ENCODE results near the gene RAB40C.
A peak's percentile ranks its signal among the peaks of the same experiment; 100 is the strongest.

The RAB40C gene

DNA sequence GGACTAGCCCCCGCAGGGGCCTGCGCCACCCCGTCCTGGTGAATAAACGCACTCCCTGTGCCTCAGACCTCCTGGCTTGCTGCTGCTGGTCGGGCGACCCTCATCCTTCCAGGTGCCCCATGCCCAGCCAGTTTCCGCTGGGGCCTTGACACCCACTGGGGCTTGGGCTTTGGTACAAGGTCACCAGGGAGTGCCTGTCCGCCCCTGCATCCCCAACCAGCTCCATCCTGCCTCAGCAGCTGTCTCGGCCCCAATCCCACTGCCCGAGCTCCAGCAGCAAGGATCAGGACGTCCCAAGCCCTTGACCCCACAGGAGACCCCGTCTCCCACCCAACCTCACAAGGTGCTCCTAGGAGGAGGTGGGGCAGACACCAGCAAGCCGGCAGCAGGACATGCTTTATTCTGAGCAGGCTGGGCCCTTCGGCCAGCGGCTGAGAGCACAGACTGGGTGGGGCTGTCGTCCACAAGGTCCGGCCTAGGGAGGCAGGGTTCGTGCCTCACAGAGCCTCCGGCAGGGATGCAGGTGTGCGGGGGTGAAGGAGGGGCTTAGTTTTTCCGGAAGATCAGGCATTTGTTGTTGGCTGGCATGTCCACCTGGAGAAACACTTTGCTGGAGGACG is 44.3 kb downstream of the RAB40C start:
- DNase-seq = no peak

DNA sequence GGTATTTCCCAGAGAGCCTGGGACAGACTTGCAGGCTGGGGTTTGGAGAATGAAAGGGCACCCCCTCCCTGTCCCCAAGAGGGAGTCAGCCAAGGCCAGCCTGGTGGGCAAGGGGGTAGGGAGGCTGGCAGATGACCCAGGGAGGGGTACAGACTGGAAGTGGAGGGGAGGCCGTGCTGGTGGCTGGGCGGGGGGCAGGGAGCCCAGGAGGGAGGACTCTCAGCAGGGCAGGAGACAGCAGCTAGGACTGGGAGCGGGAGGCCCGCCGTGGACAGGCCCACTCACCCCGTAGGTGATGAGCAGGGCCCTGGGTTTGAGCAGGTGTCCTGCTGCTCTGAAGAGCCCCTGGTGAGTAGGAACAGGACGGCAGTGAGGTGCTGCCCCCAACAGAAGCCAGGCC is 45.1 kb downstream of the RAB40C start:
- no peak for DNase-seq

DNA sequence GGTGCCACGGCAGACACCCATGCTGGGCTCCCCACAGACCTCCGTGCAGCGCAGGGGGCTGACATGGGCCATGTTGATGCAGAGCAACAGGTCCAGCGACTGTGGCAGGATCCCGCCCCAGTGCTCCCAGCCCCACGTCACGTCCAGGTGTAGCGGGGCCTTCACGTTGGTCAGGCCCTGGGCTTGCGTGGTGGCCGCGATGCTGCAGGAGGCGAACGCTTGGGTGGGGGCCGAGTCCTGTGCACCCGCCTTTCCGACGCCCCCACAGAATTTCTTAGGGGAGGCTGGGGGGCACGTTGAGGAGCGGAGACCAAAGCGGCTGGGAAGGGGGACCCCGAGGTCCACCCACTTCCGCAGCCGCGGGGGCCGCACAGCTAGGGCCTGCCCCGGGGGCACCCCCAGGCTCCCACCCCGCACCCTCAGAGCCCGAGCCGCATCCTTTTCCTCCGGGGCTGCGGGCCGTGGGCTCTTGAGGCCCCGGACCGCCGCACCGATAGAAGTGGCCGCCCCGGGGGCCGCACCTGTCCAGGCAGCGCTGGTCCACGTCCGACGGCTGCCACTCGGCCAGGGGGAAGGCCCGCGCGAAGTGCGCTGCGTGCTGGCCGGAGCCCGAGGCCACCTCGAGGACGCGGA is 45.8 kb downstream of the RAB40C start:
- DNase-seq = no peak

DNA sequence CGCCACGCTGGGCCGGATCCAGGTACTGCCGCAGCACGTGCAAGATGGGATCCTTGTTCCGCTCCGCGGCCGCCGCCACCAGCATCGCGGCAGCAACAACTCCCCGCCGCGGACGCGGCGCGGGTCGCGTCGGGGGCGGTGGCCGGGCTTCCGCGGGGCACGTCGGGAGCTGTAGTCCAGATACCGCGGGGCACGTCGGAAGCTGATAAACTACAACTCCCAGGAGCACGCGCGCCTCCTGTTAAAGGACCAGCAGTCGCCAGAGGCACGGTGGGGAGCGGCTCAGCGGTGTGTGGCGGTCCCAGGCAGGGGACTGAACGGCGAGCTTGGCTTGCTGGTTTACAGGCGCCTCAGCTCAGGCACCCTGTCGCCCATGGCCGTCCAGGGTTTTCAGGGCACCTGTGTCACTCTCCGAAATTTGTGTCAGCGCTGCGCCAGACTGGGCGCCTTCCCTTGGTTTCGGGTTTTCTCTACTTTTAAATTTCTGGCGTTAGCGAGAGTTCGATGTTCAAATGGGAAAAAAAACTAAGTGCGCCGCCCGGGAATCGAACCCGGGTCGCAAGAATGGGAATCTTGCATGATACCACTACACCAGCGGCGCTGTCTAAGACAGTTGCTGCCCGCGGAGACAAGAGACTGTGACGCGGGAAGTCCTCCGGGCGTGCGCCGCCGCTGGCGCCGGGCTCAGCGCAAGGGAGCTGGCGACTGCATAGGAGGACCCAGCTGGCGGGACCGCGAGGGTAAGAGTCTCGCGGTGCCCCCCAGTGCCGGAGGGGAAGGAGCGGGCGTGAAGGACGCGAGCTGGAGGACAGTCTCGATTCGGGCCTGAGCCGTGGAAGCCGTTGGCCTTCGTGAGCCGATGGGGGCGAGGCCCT is 46.6 kb downstream of the RAB40C start, which contains the start of gene METTL26:
METTL26 (minus strand) TSS at position 100 of the 875 bp plus-strand sequence; CDS start at position 85, 15 bp downstream.
- peak; percentile 94 for DNase-seq

DNA sequence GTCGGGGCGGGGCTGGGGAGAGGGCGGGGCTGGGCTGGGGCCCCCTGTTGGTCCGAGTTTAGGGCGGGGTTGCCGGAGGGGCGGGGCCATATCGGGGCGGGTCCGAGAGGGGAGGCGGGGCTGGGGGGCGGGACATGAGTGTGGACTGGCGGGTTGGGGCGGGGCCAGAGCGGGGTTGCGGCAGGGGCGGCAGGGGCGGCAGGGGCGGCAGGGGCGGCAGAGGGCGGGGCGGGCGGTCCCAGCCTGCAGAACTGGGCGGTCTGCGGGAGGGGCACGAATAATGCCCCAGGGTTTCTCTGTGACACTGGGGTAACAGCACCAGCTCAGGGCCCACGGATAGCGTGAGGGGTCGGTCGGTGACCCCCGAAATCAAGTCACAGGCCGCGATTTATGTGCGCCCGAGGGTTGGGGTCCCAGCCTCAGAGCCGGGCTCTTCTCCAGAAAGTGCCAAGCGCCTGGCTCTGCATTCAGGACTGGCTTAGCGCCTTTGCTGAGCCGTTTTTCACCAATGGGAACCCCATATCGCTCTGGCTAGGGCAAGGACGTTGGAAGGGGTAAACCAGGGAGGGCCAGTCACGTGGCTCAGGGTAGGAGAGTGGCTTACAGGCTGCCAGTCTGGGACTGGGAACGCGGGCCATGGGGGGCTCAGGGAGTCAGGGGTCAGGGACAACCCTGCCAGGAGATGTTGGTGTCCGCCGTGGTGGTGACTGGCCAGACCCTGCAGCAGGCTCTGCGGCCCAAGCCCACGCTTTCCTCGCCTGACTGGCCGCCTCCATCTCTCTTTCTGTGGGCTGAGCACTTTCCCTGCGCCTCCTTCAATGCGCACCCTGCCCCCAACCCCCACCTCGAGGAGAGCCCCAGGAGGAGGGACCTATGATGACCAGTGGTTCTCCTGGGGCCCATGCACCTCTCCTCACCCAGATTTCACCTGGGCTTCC is 47.5 kb downstream of the RAB40C start:
- DNase-seq = peak; percentile 82

DNA sequence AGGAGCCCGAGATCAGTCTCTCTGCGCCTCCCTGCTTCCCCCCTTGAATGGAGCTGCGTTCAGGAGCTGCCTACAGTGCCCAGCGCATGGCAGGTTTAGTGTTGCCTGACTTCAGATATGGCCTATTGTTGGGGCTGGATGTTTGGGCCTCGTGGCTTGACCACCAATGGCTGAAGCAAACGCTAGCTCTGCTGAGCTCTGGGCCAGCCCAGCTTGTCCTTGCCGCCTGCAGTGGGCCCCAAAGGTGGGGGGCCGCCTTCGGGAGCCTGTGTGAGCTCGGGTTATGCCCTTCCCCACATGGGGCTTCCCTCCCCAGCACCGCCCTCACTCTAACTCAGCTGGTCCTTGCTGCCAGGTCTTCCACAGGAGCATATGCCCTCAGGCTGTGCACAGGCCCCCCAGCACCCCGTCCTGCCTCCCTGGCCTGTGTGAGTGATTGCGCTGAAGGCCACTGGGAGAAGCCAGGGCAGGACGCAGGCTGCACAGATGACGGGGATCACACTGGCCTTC is 48.2 kb downstream of the RAB40C start:
- DNase-seq = no peak

DNA sequence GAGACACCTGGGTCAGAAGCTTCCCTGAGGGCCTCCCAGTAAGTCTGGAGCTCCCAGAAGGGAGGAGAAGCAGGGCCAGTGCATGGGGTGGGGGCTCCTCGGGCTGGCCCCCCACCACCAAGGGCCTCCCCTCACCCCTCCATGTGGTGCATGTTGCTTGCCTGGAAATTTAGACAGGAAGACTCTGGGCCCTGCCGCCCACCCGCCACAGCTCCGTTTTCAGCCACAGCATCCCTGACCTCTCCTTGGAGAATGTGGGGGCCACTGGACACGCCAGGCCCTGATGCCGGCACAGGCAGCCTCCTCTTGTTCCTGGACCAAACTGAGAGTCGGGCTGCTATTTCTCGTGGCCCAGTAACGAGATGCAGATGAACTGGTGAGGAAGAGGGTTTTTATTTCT is 49.0 kb downstream of the RAB40C start:
- DNase-seq = no peak

DNA sequence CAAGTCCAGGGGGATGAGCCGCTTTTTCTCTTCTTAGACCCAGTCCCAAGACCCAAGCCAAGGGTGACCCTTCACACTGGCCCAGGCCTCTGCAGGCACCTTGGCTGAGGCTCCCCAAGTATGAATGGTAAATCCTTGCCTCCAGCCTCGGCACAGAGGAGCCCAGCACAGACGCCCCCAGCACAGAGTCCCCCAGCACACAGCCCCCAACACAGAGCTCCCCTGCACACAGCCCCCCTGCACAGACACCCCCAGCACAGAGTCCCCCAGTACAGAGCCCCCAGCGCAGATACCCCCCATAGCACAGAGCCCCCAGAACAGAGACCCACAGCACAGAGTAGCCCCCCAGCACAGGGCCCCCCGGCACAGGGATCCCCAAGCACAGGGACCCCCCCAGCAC is 50.7 kb downstream of the RAB40C start:
- no peak for DNase-seq

DNA sequence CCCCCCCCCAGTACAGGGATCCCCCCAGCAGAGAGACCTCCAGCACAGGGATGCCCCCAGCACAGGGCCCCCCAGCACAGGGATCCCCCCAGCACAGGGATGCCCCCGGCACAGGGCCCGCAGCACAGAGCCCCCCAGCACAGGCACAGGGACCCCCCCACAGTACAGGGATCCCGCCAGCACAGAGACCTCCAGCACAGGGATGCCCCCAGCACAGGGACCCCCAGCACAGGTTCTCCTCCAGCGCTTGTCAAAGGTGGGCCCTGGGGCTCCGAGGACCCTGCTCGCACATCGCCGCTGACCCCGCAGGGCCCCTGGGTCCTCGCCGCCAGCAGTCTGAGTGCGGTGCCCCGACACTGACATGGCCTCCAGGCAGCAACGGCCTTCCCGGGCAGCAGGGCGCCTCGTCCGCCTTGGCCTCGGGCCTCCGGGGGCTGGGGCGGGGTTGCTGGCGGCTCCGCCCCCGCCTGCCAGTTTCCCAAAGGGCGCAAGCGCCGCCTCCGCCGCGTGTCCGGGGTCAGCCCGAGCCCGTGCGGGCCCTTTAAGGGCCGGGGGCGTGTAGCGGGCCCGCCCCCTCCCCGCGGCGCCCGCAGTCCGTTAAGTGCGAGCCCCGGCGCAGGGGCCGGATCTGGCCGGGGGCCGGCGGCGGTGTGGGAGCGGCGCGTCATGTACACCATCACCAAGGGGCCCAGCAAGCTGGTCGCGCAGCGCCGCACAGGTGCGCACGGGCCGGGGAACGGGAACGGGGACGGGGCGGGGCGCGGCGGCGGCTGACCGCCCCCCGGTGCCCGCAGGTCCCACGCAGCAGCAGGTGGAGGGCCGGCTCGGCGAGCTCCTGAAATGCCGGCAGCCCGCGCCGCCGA is 51.7 kb downstream of the RAB40C start, which contains the start of gene MCRIP2:
MCRIP2 (plus strand) TSS at position 503 of the 863 bp plus-strand sequence; CDS start at position 667, 164 bp downstream.
- peak; percentile 36 for DNase-seq

DNA sequence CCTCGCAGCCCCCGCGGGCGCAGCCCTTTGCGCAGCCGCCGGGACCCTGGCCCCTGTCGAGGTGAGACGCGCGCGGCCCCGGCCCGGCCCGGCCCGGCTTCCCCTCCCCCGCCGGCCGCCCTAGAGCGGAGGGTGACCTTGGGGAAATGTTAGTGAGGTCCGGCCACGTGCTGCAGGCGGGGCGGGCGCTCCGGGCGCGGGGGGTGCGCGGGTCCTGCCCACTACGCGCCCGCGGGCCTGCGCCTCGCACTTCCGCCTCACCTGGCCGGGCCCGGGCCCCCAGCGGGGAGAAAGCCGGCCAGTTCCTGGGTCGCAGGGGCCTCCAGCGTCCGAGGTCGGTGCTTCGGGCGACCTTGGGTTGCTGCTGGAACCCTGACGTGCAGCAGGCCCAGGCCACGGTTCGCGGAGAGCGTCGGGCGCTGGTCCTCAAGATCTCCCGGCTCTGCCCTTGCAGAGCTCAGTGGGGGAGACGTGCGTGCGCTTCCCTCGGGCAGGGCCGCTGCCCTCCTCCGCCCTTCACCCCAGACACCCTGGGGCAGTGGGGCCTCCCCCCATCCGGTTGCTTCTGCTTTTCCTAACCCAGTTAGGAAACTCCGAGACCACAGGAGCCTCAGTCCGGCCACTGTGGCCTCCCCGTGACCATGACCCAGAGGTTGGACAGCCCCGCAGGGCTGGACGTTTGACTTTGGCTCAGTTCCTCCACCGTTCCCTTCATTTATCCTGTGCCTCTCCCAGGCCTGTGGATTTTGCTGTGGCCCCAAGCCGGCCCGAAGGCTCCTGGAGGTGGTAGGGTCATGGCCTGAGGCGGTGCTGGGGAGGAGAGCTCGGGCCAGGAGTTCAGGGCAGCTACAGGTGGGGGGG is 52.6 kb downstream of the RAB40C start:
- DNase-seq = no peak

DNA sequence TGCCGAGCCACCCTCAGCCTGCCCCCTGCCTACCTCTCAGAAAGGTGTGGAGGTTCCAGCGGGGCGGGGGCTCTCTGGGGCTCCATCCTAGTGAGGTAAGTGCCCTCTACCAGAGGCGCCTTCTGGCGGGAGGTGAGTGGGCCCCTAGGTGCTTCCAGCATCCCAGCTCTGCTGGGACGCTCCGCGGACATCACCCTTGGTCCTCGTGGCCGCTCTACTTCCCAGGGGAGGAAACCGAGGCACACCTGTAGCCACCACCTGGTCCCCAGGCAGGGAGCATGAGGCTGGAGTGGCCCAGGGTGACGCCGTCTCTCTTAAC is 53.1 kb downstream of the RAB40C start:
- DNase-seq = no peak

DNA sequence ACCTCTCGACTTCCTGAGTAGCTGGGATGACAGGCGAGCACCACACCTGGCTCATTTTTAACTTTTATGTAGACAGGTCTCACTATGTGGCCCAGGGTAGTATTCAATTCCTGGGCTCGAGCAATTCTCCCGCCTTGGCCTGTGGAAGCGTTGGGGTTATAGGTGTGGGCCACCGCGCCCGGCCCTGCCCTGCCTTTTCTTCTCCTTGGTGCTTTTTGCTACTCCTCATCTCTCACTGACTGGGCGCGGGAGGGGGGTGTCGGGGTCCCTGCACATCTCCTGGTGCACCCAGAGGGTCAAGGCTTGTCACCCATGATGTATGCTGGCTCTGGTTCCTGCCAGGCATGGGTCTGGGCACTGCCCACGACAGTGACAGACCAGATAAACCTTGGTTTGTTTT is 54.7 kb downstream of the RAB40C start:
- DNase-seq = no peak

DNA sequence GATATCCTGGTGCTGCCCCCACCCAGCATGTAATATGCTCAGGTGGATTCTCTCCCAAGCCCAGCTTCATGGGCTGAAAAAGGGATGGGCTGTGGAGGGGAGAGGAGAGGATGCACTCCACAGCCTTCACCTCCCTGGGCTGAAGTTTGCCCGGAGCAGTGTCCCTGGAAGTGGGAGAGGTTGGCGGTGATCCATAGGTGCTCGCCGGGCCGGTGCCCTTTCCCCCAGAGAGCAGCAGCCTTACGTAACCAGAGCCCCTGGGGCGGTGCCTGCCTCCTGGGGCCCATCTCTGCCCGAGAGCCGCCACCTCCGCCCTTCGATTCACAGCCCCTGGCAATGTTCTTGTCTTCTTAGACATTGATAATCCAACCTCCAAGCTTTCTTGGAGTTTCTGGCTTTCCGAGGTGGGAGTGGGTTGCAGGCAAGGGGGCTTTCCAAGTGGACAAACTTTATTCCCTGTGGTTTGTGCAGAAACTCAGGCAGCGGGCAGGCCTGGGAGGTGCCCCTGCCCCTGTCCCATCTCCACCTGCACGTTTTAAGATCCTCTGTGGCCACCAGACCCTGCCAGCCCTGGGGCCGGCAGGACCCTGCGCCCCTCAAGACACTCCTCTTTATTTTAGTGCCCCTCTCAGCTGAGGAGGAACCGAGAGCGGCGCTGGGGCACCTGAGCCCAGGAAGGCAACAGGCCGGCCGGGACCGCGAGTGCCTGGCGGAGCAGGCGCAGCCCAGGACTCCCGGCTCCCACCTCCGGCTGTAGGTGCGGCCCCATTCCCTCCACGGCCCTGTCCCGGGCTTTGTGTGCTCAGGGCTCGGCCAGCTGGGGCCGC is 56.2 kb downstream of the RAB40C start:
- DNase-seq = no peak

DNA sequence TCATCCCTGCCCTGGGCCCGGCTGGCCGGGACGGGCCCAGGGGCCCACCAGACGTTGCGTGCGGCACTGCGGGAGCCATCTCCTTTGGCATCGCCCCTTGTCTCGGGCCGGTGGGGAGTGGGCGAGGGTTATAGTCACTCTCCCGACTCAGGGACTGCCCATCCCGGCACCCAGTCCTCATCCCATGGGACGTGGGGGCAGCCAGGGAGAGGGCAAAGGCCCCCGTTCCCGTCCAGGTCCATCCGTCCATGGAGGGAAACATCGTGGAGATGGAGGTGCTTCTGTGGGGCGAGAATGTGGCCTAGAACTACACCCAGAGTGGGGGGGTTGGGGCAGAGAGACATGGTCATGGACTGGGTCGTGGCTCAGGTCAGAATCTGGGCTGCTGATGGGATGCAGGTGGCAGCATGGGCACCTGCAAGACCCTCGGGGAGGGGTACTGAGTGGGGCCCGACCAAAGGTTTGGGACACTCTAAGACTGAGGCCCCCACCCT is 56.9 kb downstream of the RAB40C start:
- DNase-seq = no peak

DNA sequence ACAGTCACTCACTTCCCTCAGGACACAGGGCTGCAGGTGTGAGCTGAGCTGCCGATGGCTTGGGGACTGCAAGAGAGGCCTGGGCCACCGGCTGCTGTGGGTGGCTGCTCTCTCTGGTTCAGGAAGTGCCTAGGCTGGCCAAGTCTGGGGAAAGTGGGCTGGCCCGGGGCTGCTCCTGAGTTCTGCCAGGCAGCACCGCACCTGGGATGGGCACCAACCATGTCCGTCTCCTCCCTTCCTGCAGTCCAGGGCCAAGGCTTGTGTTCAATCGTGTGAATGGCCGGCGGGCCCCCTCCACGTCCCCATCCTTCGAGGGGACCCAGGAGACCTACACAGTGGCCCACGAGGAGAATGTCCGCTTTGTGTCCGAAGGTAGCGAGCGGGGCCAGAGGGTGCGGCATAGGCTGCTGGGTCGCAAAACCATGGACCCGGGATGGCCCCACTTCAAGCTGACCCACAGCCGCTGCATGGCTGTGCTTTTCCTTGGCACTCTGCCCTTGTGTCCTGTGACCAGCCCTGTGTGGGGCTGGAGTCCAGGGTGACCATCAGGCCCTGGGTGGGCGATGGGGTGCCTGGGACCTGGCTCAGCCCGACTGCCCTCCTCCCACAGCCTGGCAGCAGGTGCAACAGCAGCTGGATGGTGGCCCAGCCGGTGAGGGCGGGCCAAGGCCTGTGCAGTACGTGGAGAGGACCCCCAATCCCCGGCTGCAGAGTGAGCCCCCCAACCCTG is 57.5 kb downstream of the RAB40C start:
- no peak for DNase-seq

DNA sequence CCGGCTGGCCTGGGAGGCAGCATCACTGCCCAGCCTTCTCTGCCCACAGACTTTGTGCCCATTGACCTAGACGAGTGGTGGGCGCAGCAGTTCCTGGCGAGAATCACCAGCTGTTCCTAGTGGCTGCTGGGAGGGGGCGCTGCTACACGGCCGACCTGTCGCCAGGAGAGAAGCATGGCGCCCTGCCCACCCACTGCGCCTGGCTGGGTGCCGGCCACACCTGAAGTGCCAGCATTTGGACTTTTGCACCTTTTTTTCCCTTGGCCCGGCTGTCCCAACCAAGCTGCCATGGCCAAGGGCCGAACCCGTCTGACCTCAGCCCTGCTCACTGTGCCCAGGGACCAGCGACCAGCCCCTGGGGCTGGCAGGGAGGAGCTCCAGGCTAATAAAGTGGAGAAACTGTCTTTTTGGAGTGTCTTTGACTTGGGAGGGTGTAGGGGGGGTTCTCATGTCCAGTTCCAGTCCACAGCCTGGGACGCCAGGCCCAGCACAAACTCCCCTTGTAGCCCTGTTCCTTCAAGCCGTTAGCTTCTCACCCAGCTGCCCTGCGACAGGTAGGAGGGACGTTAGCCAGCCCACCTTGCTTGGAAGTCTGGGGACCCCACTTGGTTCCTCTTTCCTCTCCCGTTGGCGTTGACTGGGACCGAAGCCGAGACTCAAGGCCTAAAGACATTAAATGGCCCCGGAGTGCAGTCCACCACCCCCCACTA is 58.4 kb downstream of the RAB40C start:
- no peak for DNase-seq

DNA sequence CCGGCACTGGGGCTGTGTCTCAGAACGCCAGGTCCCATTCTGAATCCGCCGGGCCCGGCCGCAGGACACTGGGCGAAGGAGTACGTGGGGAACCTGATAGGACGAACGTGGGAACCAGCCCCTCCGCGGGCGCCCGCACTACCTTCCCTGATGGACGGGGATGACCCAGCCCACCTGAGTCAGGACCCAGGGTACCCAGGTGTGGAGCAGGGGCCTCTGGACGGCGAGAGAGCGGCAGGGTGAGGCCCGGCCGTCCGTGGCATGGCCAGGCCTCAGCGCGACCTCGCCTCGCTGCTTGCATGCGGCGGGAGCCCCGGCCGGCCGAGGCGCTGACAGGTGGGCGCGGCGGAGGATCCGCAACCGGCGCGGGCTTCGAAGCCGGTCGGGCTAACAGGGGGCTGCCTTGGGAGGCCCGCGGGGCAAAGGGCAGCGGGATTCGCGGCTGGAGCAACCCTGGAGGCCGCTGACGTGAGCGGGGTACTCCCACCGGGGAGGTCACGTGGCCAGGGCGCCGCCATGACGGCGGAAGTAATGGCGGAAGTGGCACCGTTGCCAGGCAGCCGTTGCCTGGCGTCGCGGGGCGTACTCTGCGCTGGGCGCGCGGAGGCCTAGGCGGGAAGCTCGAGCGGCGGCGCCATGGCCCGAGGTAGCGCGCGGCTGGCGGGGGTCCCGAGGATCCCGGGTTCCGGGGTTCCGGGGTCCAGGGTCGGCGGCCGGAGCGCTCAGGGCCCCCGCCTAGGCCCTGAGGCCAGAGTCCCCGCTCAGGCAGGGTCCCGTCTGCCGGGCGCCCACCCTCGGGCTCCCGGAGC is 59.1 kb downstream of the RAB40C start, which contains the start of gene WDR90:
WDR90 (plus strand) TSS at position 585 of the 809 bp plus-strand sequence; CDS start at position 637, 52 bp downstream.
- DNase-seq = peak; percentile 78
